Measurements from ENCODE around the gene DNAJC7. TPM values are rescaled to one million over a fixed set of nuclear protein-coding genes. Genes with fewer than 3 reads are reported as not detected.

DNAJC7 gene
- total and polyA plus RNA-seq, 9 of the 15 experiments (the other 6 are each of a cell fraction or from before 2014, with no cell fraction given) = 85.8 to 262 (median 157) TPM

DNA sequence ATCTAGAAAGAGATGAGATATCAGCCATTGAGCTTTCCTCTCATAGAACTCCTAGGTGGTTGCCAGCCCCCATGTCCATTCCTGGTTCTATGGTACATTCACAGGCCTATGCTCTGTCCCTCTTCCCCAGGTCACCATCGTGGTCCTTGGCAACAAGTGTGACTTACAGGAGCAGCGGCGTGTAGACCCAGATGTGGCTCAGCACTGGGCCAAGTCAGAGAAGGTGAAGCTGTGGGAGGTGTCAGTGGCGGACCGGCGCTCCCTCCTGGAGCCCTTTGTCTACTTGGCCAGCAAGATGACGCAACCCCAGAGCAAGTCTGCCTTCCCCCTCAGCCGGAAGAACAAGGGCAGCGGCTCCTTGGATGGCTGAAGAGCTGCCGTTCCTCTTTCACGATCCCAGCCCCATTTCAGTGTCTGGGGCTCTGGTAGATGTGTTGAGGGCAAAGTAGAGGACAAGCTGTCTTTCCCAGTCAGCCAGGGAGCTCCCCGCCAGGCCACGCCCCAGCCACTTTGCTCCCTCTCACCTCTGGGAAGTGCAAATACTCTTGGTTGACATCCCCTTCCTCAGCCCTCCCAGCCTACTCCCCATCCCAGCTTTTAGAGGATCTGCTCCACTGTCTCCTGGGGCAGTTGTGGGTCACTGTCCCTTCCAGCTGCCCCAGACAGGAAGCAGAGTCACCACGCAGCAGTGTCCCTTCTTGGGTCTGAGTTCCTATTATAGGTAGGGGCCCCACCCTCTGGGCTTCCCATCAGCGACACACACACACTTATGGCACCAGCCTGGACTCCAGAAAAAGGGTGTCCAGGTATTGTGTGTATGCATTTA is 6.5 kb upstream of the DNAJC7 start (continued):
- TF ChIP-seq, protein P1, sequence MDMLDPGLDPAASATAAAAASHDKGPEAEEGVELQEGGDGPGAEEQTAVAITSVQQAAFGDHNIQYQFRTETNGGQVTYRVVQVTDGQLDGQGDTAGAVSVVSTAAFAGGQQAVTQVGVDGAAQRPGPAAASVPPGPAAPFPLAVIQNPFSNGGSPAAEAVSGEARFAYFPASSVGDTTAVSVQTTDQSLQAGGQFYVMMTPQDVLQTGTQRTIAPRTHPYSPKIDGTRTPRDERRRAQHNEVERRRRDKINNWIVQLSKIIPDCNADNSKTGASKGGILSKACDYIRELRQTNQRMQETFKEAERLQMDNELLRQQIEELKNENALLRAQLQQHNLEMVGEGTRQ (CRISPR knock-in tag; IDR thresholded peaks at IDR 0.05) = no peak
- TF ChIP-seq PRMT5 (CRISPR knock-in tag; IDR thresholded peaks at IDR 0.05) (no peak), RBM39 (optimal IDR thresholded peaks at IDR 0.05; ENCODE audit: low read depth, low read length) (no peak), ZNF3 (CRISPR knock-in tag; IDR thresholded peaks at IDR 0.05) (no peak), SMARCE1 (IDR thresholded peaks at IDR 0.05) (no peak; the same call in 1 of the 2 replicates), SUPT5H (IDR thresholded peaks at IDR 0.05) (peak; percentile 33; the same call in 1 of the 2 replicates), NFRKB (IDR thresholded peaks at IDR 0.05; ENCODE audit: low read depth) (peak; percentile 75; the same call in 1 of the 2 replicates), POLR2B (IDR thresholded peaks at IDR 0.05; ENCODE audit: low read depth, partially characterized antibody) (peak; percentile 56), ZNF408 (CRISPR knock-in tag; IDR thresholded peaks at IDR 0.05; ENCODE audit: low read depth) (no peak), TCF7 (IDR thresholded peaks at IDR 0.05; ENCODE audit: borderline replicate concordance) (no peak), PTRF (tag; IDR thresholded peaks at IDR 0.05) (no peak; the same call in 1 of the 2 replicates)
- TF ChIP-seq, protein P2, sequence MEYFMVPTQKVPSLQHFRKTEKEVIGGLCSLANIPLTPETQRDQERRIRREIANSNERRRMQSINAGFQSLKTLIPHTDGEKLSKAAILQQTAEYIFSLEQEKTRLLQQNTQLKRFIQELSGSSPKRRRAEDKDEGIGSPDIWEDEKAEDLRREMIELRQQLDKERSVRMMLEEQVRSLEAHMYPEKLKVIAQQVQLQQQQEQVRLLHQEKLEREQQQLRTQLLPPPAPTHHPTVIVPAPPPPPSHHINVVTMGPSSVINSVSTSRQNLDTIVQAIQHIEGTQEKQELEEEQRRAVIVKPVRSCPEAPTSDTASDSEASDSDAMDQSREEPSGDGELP (CRISPR knock-in tag; IDR thresholded peaks at IDR 0.05; ENCODE audit: borderline replicate concordance) = no peak; the same call in 1 of the 2 replicates
- TF ChIP-seq, protein P3, sequence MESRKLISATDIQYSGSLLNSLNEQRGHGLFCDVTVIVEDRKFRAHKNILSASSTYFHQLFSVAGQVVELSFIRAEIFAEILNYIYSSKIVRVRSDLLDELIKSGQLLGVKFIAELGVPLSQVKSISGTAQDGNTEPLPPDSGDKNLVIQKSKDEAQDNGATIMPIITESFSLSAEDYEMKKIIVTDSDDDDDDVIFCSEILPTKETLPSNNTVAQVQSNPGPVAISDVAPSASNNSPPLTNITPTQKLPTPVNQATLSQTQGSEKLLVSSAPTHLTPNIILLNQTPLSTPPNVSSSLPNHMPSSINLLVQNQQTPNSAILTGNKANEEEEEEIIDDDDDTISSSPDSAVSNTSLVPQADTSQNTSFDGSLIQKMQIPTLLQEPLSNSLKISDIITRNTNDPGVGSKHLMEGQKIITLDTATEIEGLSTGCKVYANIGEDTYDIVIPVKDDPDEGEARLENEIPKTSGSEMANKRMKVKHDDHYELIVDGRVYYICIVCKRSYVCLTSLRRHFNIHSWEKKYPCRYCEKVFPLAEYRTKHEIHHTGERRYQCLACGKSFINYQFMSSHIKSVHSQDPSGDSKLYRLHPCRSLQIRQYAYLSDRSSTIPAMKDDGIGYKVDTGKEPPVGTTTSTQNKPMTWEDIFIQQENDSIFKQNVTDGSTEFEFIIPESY (CRISPR knock-in tag; IDR thresholded peaks at IDR 0.05) = no peak
- TF ChIP-seq, protein P4, sequence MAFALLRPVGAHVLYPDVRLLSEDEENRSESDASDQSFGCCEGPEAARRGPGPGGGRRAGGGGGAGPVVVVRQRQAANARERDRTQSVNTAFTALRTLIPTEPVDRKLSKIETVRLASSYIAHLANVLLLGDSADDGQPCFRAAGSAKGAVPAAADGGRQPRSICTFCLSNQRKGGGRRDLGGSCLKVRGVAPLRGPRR (CRISPR knock-in tag; IDR thresholded peaks at IDR 0.05) = no peak
- TF ChIP-seq, protein P5, sequence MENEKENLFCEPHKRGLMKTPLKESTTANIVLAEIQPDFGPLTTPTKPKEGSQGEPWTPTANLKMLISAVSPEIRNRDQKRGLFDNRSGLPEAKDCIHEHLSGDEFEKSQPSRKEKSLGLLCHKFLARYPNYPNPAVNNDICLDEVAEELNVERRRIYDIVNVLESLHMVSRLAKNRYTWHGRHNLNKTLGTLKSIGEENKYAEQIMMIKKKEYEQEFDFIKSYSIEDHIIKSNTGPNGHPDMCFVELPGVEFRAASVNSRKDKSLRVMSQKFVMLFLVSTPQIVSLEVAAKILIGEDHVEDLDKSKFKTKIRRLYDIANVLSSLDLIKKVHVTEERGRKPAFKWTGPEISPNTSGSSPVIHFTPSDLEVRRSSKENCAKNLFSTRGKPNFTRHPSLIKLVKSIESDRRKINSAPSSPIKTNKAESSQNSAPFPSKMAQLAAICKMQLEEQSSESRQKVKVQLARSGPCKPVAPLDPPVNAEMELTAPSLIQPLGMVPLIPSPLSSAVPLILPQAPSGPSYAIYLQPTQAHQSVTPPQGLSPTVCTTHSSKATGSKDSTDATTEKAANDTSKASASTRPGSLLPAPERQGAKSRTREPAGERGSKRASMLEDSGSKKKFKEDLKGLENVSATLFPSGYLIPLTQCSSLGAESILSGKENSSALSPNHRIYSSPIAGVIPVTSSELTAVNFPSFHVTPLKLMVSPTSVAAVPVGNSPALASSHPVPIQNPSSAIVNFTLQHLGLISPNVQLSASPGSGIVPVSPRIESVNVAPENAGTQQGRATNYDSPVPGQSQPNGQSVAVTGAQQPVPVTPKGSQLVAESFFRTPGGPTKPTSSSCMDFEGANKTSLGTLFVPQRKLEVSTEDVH (IDR thresholded peaks at IDR 0.05; ENCODE audit: low read depth, partially characterized antibody) = no peak
- TF ChIP-seq, protein P6, sequence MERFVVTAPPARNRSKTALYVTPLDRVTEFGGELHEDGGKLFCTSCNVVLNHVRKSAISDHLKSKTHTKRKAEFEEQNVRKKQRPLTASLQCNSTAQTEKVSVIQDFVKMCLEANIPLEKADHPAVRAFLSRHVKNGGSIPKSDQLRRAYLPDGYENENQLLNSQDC (CRISPR knock-in tag; IDR thresholded peaks at IDR 0.05) = no peak
- TF ChIP-seq, protein P7, sequence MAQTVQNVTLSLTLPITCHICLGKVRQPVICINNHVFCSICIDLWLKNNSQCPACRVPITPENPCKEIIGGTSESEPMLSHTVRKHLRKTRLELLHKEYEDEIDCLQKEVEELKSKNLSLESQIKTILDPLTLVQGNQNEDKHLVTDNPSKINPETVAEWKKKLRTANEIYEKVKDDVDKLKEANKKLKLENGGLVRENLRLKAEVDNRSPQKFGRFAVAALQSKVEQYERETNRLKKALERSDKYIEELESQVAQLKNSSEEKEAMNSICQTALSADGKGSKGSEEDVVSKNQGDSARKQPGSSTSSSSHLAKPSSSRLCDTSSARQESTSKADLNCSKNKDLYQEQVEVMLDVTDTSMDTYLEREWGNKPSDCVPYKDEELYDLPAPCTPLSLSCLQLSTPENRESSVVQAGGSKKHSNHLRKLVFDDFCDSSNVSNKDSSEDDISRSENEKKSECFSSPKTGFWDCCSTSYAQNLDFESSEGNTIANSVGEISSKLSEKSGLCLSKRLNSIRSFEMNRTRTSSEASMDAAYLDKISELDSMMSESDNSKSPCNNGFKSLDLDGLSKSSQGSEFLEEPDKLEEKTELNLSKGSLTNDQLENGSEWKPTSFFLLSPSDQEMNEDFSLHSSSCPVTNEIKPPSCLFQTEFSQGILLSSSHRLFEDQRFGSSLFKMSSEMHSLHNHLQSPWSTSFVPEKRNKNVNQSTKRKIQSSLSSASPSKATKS (CRISPR knock-in tag; IDR thresholded peaks at IDR 0.05) = no peak
